ENCODE measurements around the gene HDGF. TPM values are rescaled to one million over a fixed set of nuclear protein-coding genes. Genes with fewer than 3 reads are reported as not detected.
"Not testable (repeated sequence)": the region's sequence is repeated elsewhere in the genome, so short reads cannot be mapped to it uniquely, and the experiment has no call there.

Gene HDGF
- total RNA-seq, 1 donor from 2014 or later = 296 TPM

DNA sequence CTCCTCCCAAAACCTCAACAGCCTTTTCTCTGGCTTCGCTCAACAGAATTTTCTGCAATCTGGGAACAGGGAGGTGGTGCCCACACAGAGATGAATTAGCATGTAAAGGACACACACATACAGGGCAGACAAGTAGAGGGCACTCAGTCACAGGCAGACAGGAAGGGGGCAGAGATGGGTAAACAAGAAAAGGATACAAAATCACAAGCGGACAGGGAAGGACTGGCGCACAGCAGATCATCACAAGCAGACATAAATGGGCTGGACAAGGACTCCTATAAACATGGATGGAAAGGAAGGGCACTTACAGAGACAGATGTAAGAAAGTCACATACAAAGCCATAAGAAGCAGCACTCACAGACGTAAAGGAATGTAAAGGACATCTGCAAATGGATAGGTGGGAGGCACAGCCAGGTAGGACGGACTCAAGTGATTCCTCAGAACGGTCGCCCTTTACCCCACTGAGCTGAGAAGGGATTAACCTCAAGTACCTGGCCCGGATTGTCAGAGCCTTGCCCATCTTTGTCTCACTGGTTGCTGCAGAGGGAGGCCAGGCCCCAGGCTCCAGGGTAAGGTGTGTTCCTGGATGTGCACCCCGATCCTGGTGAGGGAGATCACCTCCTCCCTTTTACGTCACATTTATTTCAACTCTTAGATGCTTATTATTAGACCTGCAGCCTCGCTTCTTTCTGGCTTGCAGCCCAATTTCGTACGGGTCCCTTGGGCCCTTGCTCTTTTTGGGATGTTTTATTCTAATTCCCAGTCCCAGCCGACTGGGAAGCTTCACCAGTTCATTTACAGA, 15.0 kb upstream of the HDGF start:
- no peak for DNase-seq (ENCODE audit: low read depth)
- no peaks in the 10 kb centered on the region for H3K27me3 ChIP-seq (ENCODE audit: control insufficient read depth, insufficient read depth, low read length)
- TF ChIP-seq, protein P1, sequence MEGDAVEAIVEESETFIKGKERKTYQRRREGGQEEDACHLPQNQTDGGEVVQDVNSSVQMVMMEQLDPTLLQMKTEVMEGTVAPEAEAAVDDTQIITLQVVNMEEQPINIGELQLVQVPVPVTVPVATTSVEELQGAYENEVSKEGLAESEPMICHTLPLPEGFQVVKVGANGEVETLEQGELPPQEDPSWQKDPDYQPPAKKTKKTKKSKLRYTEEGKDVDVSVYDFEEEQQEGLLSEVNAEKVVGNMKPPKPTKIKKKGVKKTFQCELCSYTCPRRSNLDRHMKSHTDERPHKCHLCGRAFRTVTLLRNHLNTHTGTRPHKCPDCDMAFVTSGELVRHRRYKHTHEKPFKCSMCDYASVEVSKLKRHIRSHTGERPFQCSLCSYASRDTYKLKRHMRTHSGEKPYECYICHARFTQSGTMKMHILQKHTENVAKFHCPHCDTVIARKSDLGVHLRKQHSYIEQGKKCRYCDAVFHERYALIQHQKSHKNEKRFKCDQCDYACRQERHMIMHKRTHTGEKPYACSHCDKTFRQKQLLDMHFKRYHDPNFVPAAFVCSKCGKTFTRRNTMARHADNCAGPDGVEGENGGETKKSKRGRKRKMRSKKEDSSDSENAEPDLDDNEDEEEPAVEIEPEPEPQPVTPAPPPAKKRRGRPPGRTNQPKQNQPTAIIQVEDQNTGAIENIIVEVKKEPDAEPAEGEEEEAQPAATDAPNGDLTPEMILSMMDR (IDR thresholded peaks at IDR 0.05; ENCODE audit: insufficient read depth, low read length, poor library complexity, severe bottlenecking) = no peak
- H3K4me3 ChIP-seq (ENCODE audit: low read depth, low read length) = peak overlapping the region; percentile 87
- H3K36me3 ChIP-seq (ENCODE audit: control insufficient read depth, insufficient read depth, low read length) = no peaks in the 10 kb centered on the region

DNA sequence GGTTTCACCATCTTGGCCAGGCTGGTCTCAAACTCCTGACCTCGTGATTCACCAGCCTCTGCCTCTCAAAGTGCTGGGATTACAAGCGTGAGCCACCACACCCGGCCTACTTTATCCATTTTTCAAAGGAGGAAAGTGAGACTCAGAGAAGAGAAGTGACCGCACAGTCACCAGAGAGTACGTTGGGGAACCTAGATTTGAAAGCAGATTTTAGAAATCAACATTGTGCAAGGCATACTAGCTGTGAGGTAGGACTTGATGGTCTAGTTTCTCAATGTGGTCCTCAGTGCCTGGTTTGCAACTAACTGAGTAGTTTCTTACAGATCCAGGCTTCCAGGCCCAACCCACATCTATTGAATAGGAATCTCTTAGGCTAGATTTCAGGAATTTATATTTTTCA, 14.2 kb upstream of the HDGF start:
- Histone ChIP-seq H3K4me3 (ENCODE audit: low read depth, low read length) (no peak overlapping the region), H3K36me3 (ENCODE audit: control insufficient read depth, insufficient read depth, low read length) (no peaks in the 10 kb centered on the region), H3K27me3 (ENCODE audit: control insufficient read depth, insufficient read depth, low read length) (no peaks in the 10 kb centered on the region)
- TF ChIP-seq, protein P1 (IDR thresholded peaks at IDR 0.05; ENCODE audit: insufficient read depth, low read length, poor library complexity, severe bottlenecking) = no peak
- DNase-seq (ENCODE audit: low read depth) = no peak

- not testable (repeated sequence) for H3K27me3 ChIP-seq (ENCODE audit: control insufficient read depth, insufficient read depth, low read length); DNase-seq (ENCODE audit: low read depth); H3K36me3 ChIP-seq (ENCODE audit: control insufficient read depth, insufficient read depth, low read length); H3K4me3 ChIP-seq (ENCODE audit: low read depth, low read length)
These were observed 13.7 kb upstream of the HDGF start for GRCh38 chr1:156765136-156765535.

DNA sequence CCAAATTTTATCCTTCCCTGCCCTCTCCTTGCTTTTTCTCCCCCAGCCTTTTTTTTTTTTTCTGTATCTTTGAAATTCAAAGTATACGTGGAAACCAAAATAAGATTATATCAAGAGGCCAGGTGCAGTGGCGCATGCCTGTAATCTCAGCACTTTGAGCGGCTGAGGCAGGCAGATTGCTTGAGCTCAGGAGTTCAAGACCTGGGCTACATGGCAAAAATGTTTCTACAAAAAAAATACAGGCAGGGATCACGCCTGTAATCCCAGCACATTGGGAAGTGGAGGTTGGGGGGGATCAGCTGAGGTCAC, 9.3 kb upstream of the HDGF start:
- TF ChIP-seq, protein P1 (IDR thresholded peaks at IDR 0.05; ENCODE audit: insufficient read depth, low read length, poor library complexity, severe bottlenecking) = no peak
- Histone ChIP-seq H3K36me3 (ENCODE audit: control insufficient read depth, insufficient read depth, low read length) (no peaks in the 10 kb centered on the region), H3K27me3 (ENCODE audit: control insufficient read depth, insufficient read depth, low read length) (no peaks in the 10 kb centered on the region), H3K4me3 (ENCODE audit: low read depth, low read length) (no peak overlapping the region)
- no peak for DNase-seq (ENCODE audit: low read depth)

GRCh38 chr1:156760092-156760795, 8.8 kb upstream of the HDGF start:
- Histone ChIP-seq H3K36me3 (ENCODE audit: control insufficient read depth, insufficient read depth, low read length) (no peaks in the 10 kb centered on the region), H3K27me3 (ENCODE audit: control insufficient read depth, insufficient read depth, low read length) (no peaks in the 10 kb centered on the region), H3K4me3 (ENCODE audit: low read depth, low read length) (no peak overlapping the region)
- no peak for DNase-seq (ENCODE audit: low read depth)
- TF ChIP-seq, protein P1 (IDR thresholded peaks at IDR 0.05; ENCODE audit: insufficient read depth, low read length, poor library complexity, severe bottlenecking) = no peak

DNA sequence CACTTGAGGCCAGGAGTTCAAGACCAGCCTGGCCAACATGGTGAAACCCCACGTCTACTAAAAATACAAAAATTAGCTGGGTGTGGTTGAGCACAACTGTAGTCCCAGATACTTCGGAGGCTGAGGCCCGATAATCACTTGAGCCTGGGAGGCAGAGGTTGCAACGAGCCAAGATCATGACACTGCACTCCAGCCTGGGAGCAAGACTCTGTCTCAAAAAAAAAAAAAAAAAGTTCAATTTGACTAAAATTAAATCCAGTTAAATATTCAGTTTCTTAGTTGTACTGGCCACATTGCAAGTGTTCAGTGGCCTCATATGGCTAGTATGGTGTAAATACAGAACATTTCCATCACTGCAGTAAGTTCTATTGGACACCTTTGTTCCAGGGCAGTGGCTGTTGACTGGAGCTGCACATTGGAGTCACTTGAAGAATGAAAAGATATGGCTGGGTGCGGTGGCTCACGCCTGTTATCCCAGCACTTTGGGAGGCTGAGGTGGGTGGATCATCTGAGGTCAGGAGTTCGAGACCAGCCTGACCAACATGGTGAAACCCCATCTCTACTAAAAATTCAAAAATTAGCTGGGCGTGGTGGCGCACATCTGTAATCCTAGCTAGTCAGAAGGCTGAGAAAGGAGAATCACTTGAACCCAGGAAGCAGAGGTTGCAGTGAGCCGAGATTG, 6.2 kb upstream of the HDGF start:
- DNase-seq (ENCODE audit: low read depth); H3K36me3 ChIP-seq (ENCODE audit: control insufficient read depth, insufficient read depth, low read length); H3K27me3 ChIP-seq (ENCODE audit: control insufficient read depth, insufficient read depth, low read length); H3K4me3 ChIP-seq (ENCODE audit: low read depth, low read length): not testable (repeated sequence)
